ENCODE results near the gene PHF10. TPM values are rescaled to one million over a fixed set of nuclear protein-coding genes. Genes with fewer than 3 reads are reported as not detected.

The PHF10 gene
- total RNA-seq, 2 donors from 2014 or later: 82.5 to 82.8 TPM

DNA sequence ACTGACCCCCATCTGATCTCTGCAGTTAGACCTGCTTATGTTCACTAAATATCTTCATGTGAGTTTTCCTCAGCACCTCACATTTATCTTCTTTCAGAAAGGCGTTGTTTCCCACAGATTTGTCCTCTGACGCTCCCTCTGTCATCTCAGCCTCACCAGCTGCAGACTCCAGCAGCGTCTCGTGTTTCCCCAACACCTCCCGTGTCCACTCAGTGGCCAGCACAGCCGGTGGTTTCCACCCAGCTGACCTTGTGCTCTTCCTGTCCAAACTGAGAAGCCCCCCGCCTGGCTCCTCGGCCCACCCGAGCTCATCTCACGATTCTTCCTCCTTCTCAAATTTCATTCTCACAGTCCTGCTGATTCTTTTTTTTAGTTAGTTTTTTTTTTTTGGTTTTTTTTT, 39.6 kb upstream of the PHF10 start:
- 82 to 92% methylated on average over 5 to 10 of the region's 10 CpGs for WGBS, 2 experiments (ENCODE audit: insufficient coverage in 1 of 2, insufficient read length in 1 of 2)

DNA sequence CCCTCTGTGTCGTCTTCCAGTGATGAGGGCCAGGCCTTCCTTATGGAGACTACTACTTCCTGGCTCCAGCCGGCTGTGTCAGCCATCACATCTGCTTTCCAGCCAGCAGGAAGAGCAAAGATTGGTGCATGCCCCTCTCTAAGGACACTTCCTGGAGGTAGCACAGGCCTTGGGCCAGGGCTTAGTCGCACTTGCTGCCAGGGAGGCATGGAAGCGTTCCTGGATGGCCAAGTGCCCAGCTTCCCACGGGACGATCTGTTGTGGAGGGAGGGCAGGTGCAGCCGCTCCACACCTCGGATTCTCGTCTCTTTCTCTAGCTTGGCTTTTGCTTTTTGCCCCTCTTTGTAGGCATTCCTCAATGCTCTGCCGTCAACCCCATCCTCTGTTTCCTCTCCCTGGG, 39.0 kb upstream of the PHF10 start:
- 92 to 93% methylated on average over 4 to 10 of the region's 10 CpGs for WGBS, 2 experiments (ENCODE audit: insufficient coverage in 1 of 2, insufficient read length in 1 of 2)
- H3K36me3 Mint-ChIP-seq (ENCODE audit: low read depth): peaks cover 43% of the 10 kb centered on the region
- TF ChIP-seq, protein P1, sequence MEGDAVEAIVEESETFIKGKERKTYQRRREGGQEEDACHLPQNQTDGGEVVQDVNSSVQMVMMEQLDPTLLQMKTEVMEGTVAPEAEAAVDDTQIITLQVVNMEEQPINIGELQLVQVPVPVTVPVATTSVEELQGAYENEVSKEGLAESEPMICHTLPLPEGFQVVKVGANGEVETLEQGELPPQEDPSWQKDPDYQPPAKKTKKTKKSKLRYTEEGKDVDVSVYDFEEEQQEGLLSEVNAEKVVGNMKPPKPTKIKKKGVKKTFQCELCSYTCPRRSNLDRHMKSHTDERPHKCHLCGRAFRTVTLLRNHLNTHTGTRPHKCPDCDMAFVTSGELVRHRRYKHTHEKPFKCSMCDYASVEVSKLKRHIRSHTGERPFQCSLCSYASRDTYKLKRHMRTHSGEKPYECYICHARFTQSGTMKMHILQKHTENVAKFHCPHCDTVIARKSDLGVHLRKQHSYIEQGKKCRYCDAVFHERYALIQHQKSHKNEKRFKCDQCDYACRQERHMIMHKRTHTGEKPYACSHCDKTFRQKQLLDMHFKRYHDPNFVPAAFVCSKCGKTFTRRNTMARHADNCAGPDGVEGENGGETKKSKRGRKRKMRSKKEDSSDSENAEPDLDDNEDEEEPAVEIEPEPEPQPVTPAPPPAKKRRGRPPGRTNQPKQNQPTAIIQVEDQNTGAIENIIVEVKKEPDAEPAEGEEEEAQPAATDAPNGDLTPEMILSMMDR (conservative IDR thresholded peaks at IDR 0.05): no peak
- no peak overlapping the region for H3K27ac ChIP-seq (ENCODE audit: low read depth, low read length)
- no peak overlapping the region for H3K27ac Mint-ChIP-seq
- H3K9ac ChIP-seq (ENCODE audit: extremely low read depth, low read length, poor library complexity, severe bottlenecking): no peak overlapping the region
- no peak overlapping the region for H3K4me3 ChIP-seq (ENCODE audit: low read length)
- H3K4me1 Mint-ChIP-seq: no peaks in the 10 kb centered on the region
- H3K9me3 Mint-ChIP-seq: no peaks in the 10 kb centered on the region
- H3K4me1 ChIP-seq (ENCODE audit: control insufficient read depth, insufficient read depth, low read length): no peaks in the 10 kb centered on the region
- no peaks in the 10 kb centered on the region for H3K27me3 ChIP-seq (ENCODE audit: control insufficient read depth, insufficient read depth, low read length, poor library complexity, severe bottlenecking)
- peaks cover 56% of the 10 kb centered on the region for H3K36me3 ChIP-seq (ENCODE audit: control insufficient read depth, insufficient read depth, low read length)
- H3K9me3 ChIP-seq (ENCODE audit: control insufficient read depth, low read length): no peaks in the 10 kb centered on the region
- no peak overlapping the region for H3K4me3 Mint-ChIP-seq
- DNase-seq: no peak
- no peaks in the 10 kb centered on the region for H3K27me3 Mint-ChIP-seq (ENCODE audit: insufficient read depth)

More for the DNA sequence above, 39.6 kb upstream of the PHF10 start:
- Mint-ChIP-seq H3K36me3 (ENCODE audit: low read depth) (peaks cover 42% of the 10 kb centered on the region), H3K27ac (peak overlapping the region; percentile 22), H3K4me1 (no peaks in the 10 kb centered on the region), H3K9me3 (no peaks in the 10 kb centered on the region), H3K27me3 (ENCODE audit: insufficient read depth) (no peaks in the 10 kb centered on the region), H3K4me3 (no peak overlapping the region)
- Histone ChIP-seq H3K9ac (ENCODE audit: extremely low read depth, low read length, poor library complexity, severe bottlenecking) (no peak overlapping the region), H3K27me3 (ENCODE audit: control insufficient read depth, insufficient read depth, low read length, poor library complexity, severe bottlenecking) (no peaks in the 10 kb centered on the region), H3K4me3 (ENCODE audit: low read length) (no peak overlapping the region), H3K27ac (ENCODE audit: low read depth, low read length) (no peak overlapping the region), H3K9me3 (ENCODE audit: control insufficient read depth, low read length) (no peaks in the 10 kb centered on the region), H3K4me1 (ENCODE audit: control insufficient read depth, insufficient read depth, low read length) (no peaks in the 10 kb centered on the region), H3K36me3 (ENCODE audit: control insufficient read depth, insufficient read depth, low read length) (peaks cover 55% of the 10 kb centered on the region)
- no peak for DNase-seq
- TF ChIP-seq, protein P1 (conservative IDR thresholded peaks at IDR 0.05): no peak

DNA sequence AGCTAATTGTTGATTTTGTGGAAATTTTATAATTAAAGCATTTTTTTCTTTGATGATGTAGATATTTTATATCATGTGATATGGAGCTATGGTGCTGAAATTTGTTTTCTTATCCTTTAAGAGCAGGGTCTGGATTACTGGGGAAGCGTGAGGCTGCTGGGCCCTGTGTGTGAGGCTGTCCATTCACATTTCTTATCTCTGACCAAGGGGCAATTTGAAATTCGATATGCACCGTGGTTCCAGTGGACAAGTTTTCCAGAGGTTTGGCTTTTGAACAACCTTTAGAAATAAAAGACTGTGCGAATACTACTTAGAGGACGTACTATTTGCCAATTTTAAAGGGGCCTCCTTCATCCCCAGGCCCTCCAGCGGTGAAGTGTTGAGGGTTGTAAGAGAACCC, 30.9 kb upstream of the PHF10 start:
- Histone ChIP-seq H3K27ac (ENCODE audit: low read depth, low read length) (no peak overlapping the region), H3K4me3 (ENCODE audit: low read length) (no peak overlapping the region), H3K36me3 (ENCODE audit: control insufficient read depth, insufficient read depth, low read length) (peaks cover 22% of the 10 kb centered on the region), H3K9ac (ENCODE audit: extremely low read depth, low read length, poor library complexity, severe bottlenecking) (no peak overlapping the region), H3K4me1 (ENCODE audit: control insufficient read depth, insufficient read depth, low read length) (peaks cover 3% of the 10 kb centered on the region), H3K27me3 (ENCODE audit: control insufficient read depth, insufficient read depth, low read length, poor library complexity, severe bottlenecking) (no peaks in the 10 kb centered on the region), H3K9me3 (ENCODE audit: control insufficient read depth, low read length) (no peaks in the 10 kb centered on the region)
- Mint-ChIP-seq H3K9me3 (no peaks in the 10 kb centered on the region), H3K27ac (no peak overlapping the region), H3K27me3 (ENCODE audit: insufficient read depth) (no peaks in the 10 kb centered on the region), H3K4me1 (peaks cover 18% of the 10 kb centered on the region), H3K36me3 (ENCODE audit: low read depth) (peaks cover 27% of the 10 kb centered on the region), H3K4me3 (no peak overlapping the region)
- WGBS, 2 experiments (ENCODE audit: insufficient coverage in 1 of 2, insufficient read length in 1 of 2): 91 to 97% methylated on average over 3 to 6 of the region's 6 CpGs
- TF ChIP-seq, protein P1 (conservative IDR thresholded peaks at IDR 0.05): no peak
- DNase-seq: no peak
